Fibroblast of lung (primary cell): ENCODE results near the gene TICAM2. TPM values are rescaled to one million over a fixed set of nuclear protein-coding genes. Genes with fewer than 3 reads are reported as not detected.
A peak's percentile ranks its signal among the peaks of the same experiment; 100 is the strongest.

Experiments used
- DNase-seq, 2 donors: peaks; one replicate each; pipeline versions ENCODE4 v3.0.0 to v3.0.0-alpha.2; 2010; ENCODE audit warnings: low read depth in 2 of 2
- H2AFZ ChIP-seq: 2 replicates; pipeline ENCODE4 v1.5.1; 2012; ENCODE audit warnings: low read length, control low read depth, inconsistent platforms
- H3K27ac ChIP-seq: 2 replicates; pipeline ENCODE4 v1.5.1; 2011; ENCODE audit warnings: low read length, control low read depth; ENCODE audit not compliant: insufficient read depth
- H3K27me3 ChIP-seq: 2 replicates; pipeline ENCODE4 v1.5.1; 2011; ENCODE audit warnings: mild to moderate bottlenecking, low read length; ENCODE audit not compliant: control insufficient read depth, insufficient read depth
- H3K36me3 ChIP-seq: 2 replicates; pipeline ENCODE4 v1.5.1; 2011; ENCODE audit warnings: low read length; ENCODE audit not compliant: control insufficient read depth, insufficient read depth
- H3K4me1 ChIP-seq: 2 replicates; pipeline ENCODE4 v1.5.1; 2011; ENCODE audit warnings: low read length; ENCODE audit not compliant: control insufficient read depth, insufficient read depth; ENCODE audit errors: extremely low read depth
- H3K4me2 ChIP-seq: 2 replicates; pipeline ENCODE4 v1.5.1; 2011; ENCODE audit warnings: low read length, control low read depth; ENCODE audit not compliant: insufficient read depth; ENCODE audit errors: extremely low read depth
- H3K4me3 ChIP-seq, 4 experiments: fragments of 200-600 bp in 1 of 4; sonication (generic) in 1 of 4; replicated peaks in 1 of 4; 2 replicates each; pipeline ENCODE4 v1.5.1; 2011 to 2016; ENCODE audit warnings: low read length in 4 of 4, low read depth in 3 of 4, mild to moderate bottlenecking in 3 of 4, control low read depth in 2 of 4, inconsistent platforms in 1 of 4, mixed read lengths in 1 of 4; ENCODE audit not compliant: insufficient read depth in 1 of 4; ENCODE audit errors: control extremely low read depth in 1 of 4
- H3K79me2 ChIP-seq: 2 replicates; pipeline ENCODE4 v1.5.1; 2012; ENCODE audit warnings: mild to moderate bottlenecking, low read length, inconsistent platforms; ENCODE audit not compliant: control insufficient read depth, insufficient read depth
- H3K9ac ChIP-seq: 2 replicates; pipeline ENCODE4 v1.5.1; 2011; ENCODE audit warnings: mild to moderate bottlenecking, low read length, control low read depth; ENCODE audit not compliant: insufficient read depth
- H3K9me3 ChIP-seq: 2 replicates; pipeline ENCODE4 v1.5.1; 2012; ENCODE audit warnings: low read depth, low read length; ENCODE audit not compliant: control insufficient read depth, insufficient read depth
- H4K20me1 ChIP-seq: 2 replicates; pipeline ENCODE4 v1.5.1; 2011; ENCODE audit warnings: low read length; ENCODE audit not compliant: control insufficient read depth, insufficient read depth; ENCODE audit errors: extremely low read depth
- EZH2 ChIP-seq: IDR thresholded peaks from 2 replicates; pipeline ENCODE4 v1.5.1; 2012; ENCODE audit warnings: low read length, control low read depth, mild to moderate bottlenecking; ENCODE audit errors: missing control alignments
- polyA plus RNA-seq, 2 donors: library from polyadenylated mRNA; depleted of rRNA in 1 of 2; stranded (reverse) in 1 of 2; unstranded in 1 of 2; fragments of >200 nt; gene quantifications; 2 replicates each; pipeline ENCODE4 v1.2.1, GENCODE V29; 2011 to 2012; ENCODE audit warnings: missing spikeins in 1 of 2
- total RNA-seq: library from RNA; depleted of rRNA; stranded (reverse); fragments of >200 nt; gene quantifications from 2 replicates; pipeline ENCODE4 v1.2.1, GENCODE V29; 2014
- TF ChIP-seq, protein P1 (sequence below), 2 donors: IDR thresholded peaks in 1 of 2; conservative IDR thresholded peaks in 1 of 2; 1 replicate in 1 of 2; 2 replicates in 1 of 2; pipeline ENCODE4 v1.5.1; 2011 to 2012; ENCODE audit warnings: low read length in 2 of 2, control low read depth in 1 of 2, inconsistent platforms in 1 of 2, low read depth in 1 of 2, mild to moderate bottlenecking in 1 of 2

The TICAM2 gene
- total and polyA plus RNA-seq, 2 donors (not counting 1 experiment from before 2014, with no cell fraction given) = 8.8 to 10.3 TPM

DNA sequence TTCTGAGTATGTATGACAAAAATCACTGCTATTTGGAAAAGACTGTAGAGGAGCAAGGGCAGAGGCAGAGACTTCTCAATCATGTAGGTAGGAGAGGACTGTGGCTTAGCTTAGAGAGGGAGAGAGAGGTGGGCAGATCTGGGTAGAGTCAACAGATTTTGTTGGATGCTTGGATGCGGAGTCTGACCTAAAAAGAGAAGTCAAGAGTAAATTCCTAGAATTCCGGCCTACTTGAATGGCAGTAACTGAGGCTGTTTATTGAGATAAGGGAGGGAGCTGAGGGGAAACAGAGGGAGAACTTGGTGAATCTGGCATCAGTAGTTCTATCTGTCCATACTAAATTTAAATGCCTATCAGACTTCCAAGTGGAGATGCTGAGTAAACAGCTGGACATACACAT, 2.4 kb downstream of the TICAM2 start:
- no peak overlapping the region for H3K27ac ChIP-seq
- peak overlapping the region; percentile 74 to 98 (median 83) for H3K4me3 ChIP-seq
- no peak overlapping the region for H3K9ac ChIP-seq
- H3K27me3 ChIP-seq = no peaks in the 10 kb centered on the region
- H3K9me3 ChIP-seq = no peaks in the 10 kb centered on the region
- H3K36me3 ChIP-seq = no peaks in the 10 kb centered on the region
- no peak for TF ChIP-seq EZH2
- TF ChIP-seq, protein P1, sequence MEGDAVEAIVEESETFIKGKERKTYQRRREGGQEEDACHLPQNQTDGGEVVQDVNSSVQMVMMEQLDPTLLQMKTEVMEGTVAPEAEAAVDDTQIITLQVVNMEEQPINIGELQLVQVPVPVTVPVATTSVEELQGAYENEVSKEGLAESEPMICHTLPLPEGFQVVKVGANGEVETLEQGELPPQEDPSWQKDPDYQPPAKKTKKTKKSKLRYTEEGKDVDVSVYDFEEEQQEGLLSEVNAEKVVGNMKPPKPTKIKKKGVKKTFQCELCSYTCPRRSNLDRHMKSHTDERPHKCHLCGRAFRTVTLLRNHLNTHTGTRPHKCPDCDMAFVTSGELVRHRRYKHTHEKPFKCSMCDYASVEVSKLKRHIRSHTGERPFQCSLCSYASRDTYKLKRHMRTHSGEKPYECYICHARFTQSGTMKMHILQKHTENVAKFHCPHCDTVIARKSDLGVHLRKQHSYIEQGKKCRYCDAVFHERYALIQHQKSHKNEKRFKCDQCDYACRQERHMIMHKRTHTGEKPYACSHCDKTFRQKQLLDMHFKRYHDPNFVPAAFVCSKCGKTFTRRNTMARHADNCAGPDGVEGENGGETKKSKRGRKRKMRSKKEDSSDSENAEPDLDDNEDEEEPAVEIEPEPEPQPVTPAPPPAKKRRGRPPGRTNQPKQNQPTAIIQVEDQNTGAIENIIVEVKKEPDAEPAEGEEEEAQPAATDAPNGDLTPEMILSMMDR (conservative IDR thresholded peaks at IDR 0.05 in 1 of 2, IDR thresholded peaks at IDR 0.05 in 1 of 2; ENCODE audit: low read depth in 1 of 2, low read length in 2 of 2) = no peak
- peaks cover 68% of the 10 kb centered on the region for H3K79me2 ChIP-seq
- H2AFZ ChIP-seq = no peak overlapping the region
- H3K4me2 ChIP-seq = peak overlapping the region; percentile 91
- peak in 1 of 2 donors; percentile 52 for DNase-seq
- H4K20me1 ChIP-seq = no peaks in the 10 kb centered on the region
- peaks cover 5% of the 10 kb centered on the region for H3K4me1 ChIP-seq

DNA sequence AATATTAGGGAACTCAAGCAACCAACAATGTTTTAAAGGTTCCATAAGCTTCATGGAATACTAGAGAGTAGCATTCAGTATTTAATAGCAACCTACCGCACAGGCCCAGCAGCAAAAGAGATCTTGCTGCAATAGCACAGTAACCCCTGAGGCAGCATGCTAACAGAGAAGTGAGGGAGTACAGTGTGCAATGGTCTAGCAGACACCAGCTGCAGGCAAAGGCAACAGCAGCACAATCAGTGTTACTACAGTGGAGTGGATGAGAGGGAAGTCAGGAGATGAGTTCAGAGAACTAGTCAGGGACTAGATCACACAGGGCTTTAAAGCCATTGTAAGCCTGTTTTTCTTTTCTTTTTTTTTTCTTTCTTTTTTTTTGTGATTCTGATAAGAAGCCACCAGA, 2.8 kb downstream of the TICAM2 start:
- H2AFZ ChIP-seq = no peak overlapping the region
- peaks cover 72% of the 10 kb centered on the region for H3K79me2 ChIP-seq
- no peak overlapping the region for H3K9ac ChIP-seq
- H3K4me2 ChIP-seq = peak overlapping the region; percentile 91
- no peak for TF ChIP-seq EZH2
- TF ChIP-seq, protein P1 (conservative IDR thresholded peaks at IDR 0.05 in 1 of 2, IDR thresholded peaks at IDR 0.05 in 1 of 2; ENCODE audit: low read depth in 1 of 2, low read length in 2 of 2) = no peak
- no peaks in the 10 kb centered on the region for H3K9me3 ChIP-seq
- H3K4me1 ChIP-seq = peaks cover 7% of the 10 kb centered on the region
- no peaks in the 10 kb centered on the region for H3K27me3 ChIP-seq
- no peak overlapping the region for H3K27ac ChIP-seq
- peak; percentile 32 to 78 for DNase-seq
- no peaks in the 10 kb centered on the region for H3K36me3 ChIP-seq
- peak overlapping the region in 3 of 4 experiments; percentile 2 to 98 (median 83) for H3K4me3 ChIP-seq
- H4K20me1 ChIP-seq = no peaks in the 10 kb centered on the region

DNA sequence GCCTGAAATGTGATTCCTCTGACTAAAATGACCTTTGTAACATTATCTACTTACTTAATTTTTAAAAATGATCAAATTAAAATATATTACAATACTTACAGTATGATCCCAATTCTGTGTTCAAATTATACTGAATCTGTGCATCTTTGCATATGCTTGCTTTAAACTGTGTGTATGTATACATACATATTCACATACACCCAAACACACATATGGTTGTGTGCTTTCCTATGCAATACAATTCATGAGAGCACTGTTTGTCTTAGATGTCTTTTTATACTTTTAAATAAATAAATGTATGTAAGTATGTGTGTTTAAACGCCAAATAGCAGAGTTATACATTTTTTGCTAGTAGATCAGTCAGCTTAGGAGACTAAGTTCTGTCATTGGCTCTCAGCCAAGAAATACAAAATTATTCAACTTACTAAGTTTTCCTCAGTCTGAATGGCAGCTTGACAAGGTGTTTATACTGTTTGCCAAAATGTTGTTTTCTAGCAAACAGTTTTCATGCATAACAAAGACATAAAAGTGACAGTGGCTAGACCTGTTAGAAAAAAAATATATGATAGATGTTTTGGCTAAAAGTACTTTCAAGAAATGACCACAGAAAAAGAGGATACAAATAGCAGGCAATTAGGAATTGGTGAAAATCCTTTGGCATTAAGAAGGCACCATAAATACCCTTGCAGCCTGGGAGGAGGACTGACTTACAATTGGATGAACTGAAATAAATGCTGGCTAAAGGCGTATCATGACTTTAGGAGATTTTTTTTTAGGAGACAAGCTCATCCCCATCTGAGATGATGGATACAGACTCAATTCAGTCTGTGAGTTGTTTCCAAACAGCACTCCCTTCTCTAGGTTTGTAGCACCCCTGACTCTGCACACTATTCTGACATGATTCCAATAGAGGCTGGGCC, 7.9 kb downstream of the TICAM2 start:
- TF ChIP-seq, protein P1 (conservative IDR thresholded peaks at IDR 0.05 in 1 of 2, IDR thresholded peaks at IDR 0.05 in 1 of 2; ENCODE audit: low read depth in 1 of 2, low read length in 2 of 2) = no peak
- TF ChIP-seq EZH2 = no peak
- no peaks in the 10 kb centered on the region for H4K20me1 ChIP-seq
- no peak overlapping the region for H3K27ac ChIP-seq
- H3K9me3 ChIP-seq = no peaks in the 10 kb centered on the region
- no peak overlapping the region for H3K9ac ChIP-seq
- H3K4me1 ChIP-seq = peaks cover 2% of the 10 kb centered on the region
- no peaks in the 10 kb centered on the region for H3K27me3 ChIP-seq
- H3K36me3 ChIP-seq = no peaks in the 10 kb centered on the region
- H3K4me3 ChIP-seq = no peak overlapping the region
- DNase-seq = peak; percentile 40 to 42
- peaks cover 75% of the 10 kb centered on the region for H3K79me2 ChIP-seq
- no peak overlapping the region for H3K4me2 ChIP-seq
- H2AFZ ChIP-seq = no peak overlapping the region
